Measurements from ENCODE around the gene TNFRSF8.

DNA sequence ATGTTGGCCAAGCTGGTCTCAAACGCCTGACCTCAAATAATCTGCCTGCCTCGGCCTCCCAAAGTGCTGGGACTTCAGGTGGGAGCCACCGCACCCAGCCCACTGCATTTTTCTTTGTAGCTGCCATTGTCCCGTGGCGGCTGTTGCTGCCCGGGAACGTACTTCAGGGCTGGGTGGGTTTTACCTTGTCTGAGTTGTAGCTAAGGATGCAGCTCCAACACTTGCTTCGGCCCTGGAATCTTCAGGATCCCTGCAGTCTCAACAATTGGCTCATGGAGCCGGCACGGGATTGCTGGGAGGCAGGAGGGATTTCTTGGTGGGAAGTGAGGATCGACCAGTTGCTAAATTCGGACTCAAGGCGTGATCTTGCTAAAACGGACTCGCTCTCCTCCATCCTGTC is 10.7 kb downstream of the TNFRSF8 start:
- no peak for TF ChIP-seq EP300 (IDR thresholded peaks at IDR 0.05)
- TF ChIP-seq, protein P1, sequence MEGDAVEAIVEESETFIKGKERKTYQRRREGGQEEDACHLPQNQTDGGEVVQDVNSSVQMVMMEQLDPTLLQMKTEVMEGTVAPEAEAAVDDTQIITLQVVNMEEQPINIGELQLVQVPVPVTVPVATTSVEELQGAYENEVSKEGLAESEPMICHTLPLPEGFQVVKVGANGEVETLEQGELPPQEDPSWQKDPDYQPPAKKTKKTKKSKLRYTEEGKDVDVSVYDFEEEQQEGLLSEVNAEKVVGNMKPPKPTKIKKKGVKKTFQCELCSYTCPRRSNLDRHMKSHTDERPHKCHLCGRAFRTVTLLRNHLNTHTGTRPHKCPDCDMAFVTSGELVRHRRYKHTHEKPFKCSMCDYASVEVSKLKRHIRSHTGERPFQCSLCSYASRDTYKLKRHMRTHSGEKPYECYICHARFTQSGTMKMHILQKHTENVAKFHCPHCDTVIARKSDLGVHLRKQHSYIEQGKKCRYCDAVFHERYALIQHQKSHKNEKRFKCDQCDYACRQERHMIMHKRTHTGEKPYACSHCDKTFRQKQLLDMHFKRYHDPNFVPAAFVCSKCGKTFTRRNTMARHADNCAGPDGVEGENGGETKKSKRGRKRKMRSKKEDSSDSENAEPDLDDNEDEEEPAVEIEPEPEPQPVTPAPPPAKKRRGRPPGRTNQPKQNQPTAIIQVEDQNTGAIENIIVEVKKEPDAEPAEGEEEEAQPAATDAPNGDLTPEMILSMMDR (IDR thresholded peaks at IDR 0.05), result no peak
- TF ChIP-seq POLR2A (IDR thresholded peaks at IDR 0.05), result no peak
